K562 (cell line): ENCODE results near the gene LONRF3. TPM values are rescaled to one million over a fixed set of nuclear protein-coding genes. Genes with fewer than 3 reads are reported as not detected.
A peak's percentile ranks its signal among the peaks of the same experiment; 100 is the strongest.
"Not testable (repeated sequence)": the region's sequence is repeated elsewhere in the genome, so short reads cannot be mapped to it uniquely, and the experiment has no call there.

Experiments used
- ATAC-seq: fragments of 200-7000 bp; cut with Tn5 transposase; 3 replicates; pipeline ENCODE4 v1.9.1; 2020; ENCODE audit warnings: moderate library complexity
- BruUV-seq: library from RNA; stranded (reverse); fragments of 400-500 nt; replicated peaks from 2 replicates; lab custom pipeline; 2021; lab: Mats Ljungman, UMichigan
- CTCF ChIA-PET: fragments of 300-600 bp; formaldehyde crosslinking; extraction: SDS; loops from one replicate; lab custom pipeline; 2021; ENCODE audit warnings: low intra/inter-chr PET ratio; lab: Yijun Ruan, JAX
- POLR2A ChIA-PET: fragments of 300-600, 350-650 bp; sonication (Branson Sonifier 250); formaldehyde crosslinking; extraction: SDS; loops from one replicate; lab custom pipeline; 2021; ENCODE audit warnings: antibody characterized with exemption, inconsistent platforms; lab: Yijun Ruan, JAX
- DNase-seq, 4 experiments: peaks; one replicate each; pipeline versions ENCODE4 v3.0.0 to v3.0.0-alpha.2; 2011 to 2018; ENCODE audit warnings: low spot score in 3 of 4, mixed read lengths in 3 of 4; ENCODE audit errors: extremely low read depth in 1 of 4
- FAIRE-seq: peaks from 2 replicates; lab custom pipeline; 2011; peaks lifted over from hg19 to GRCh38; lab: Jason Lieb, UNC
- H2AFZ ChIP-seq: 2 replicates; pipeline ENCODE4 v1.6.0; 2011; ENCODE audit warnings: low read depth, low read length, control low read depth, inconsistent platforms
- H3K27ac ChIP-seq: fragments of 200-600 bp; 3 replicates; pipeline ENCODE4 v1.8.0; 2011; ENCODE audit warnings: low read depth, mild to moderate bottlenecking, control low read depth, inconsistent platforms, low read length, moderate library complexity, mixed read lengths; ENCODE audit errors: extremely low read depth
- H3K27me3 ChIP-seq, 2 experiments: fragments of 300-600 bp in 1 of 2; 2 replicates in 1 of 2; 3 replicates in 1 of 2; pipeline versions ENCODE4 v1.6.0 to v1.8.0; 2011; ENCODE audit warnings: inconsistent platforms in 2 of 2, low read length in 2 of 2, mild to moderate bottlenecking in 1 of 2, mixed read lengths in 1 of 2, moderate library complexity in 1 of 2; ENCODE audit not compliant: control insufficient read depth in 2 of 2, insufficient read depth in 2 of 2
- H3K36me3 ChIP-seq: fragments of 300-600 bp; 3 replicates; pipeline ENCODE4 v1.8.0; 2011; ENCODE audit warnings: mild to moderate bottlenecking, low read length, inconsistent platforms; ENCODE audit not compliant: control insufficient read depth, insufficient read depth
- H3K4me1 ChIP-seq, 2 experiments: fragments of 200-600 bp in 1 of 2; replicated peaks in 1 of 2; 2 replicates in 1 of 2; 3 replicates in 1 of 2; pipeline versions ENCODE4 v1.5.1 to v1.8.0; 2011; ENCODE audit warnings: inconsistent platforms in 2 of 2, low read length in 2 of 2, mild to moderate bottlenecking in 1 of 2, mixed read lengths in 1 of 2, moderate library complexity in 1 of 2; ENCODE audit not compliant: control insufficient read depth in 2 of 2, insufficient read depth in 2 of 2
- H3K4me2 ChIP-seq: 2 replicates; pipeline ENCODE4 v1.6.1; 2011; ENCODE audit warnings: low read length, control low read depth, inconsistent platforms, mixed read lengths; ENCODE audit not compliant: insufficient read depth
- H3K4me3 ChIP-seq: fragments of 200-600 bp; sonication (generic), shearing (Covaris generic); 2 replicates; pipeline ENCODE4 v1.5.1; 2016; ENCODE audit warnings: control low read depth, inconsistent platforms
- H3K79me2 ChIP-seq: fragments of 200-600 bp; 3 replicates; pipeline ENCODE4 v1.8.0; 2011; ENCODE audit warnings: low read length, inconsistent platforms; ENCODE audit not compliant: control insufficient read depth, insufficient read depth
- H3K9ac ChIP-seq, 2 experiments: 2 replicates each; pipeline versions ENCODE4 v1.6.0 to v1.6.1; 2011; ENCODE audit warnings: low read depth in 2 of 2, low read length in 2 of 2, control low read depth in 1 of 2, inconsistent platforms in 1 of 2, mild to moderate bottlenecking in 1 of 2, mixed read lengths in 1 of 2; ENCODE audit not compliant: insufficient read depth in 1 of 2
- H3K9me1 ChIP-seq: one replicate; pipeline ENCODE4 v1.6.0; 2011; ENCODE audit warnings: inconsistent platforms, mild to moderate bottlenecking, low read length, moderate library complexity; ENCODE audit not compliant: control insufficient read depth, insufficient read depth
- H3K9me3 ChIP-seq: replicated peaks from 2 replicates; pipeline ENCODE4 v1.5.1; 2011; ENCODE audit warnings: low read depth, low read length, inconsistent platforms; ENCODE audit not compliant: control insufficient read depth, insufficient read depth
- H4K20me1 ChIP-seq: replicated peaks from 2 replicates; pipeline ENCODE4 v1.6.1; 2011; ENCODE audit warnings: low read length, inconsistent platforms, mixed read lengths; ENCODE audit not compliant: control insufficient read depth, insufficient read depth
- CLOCK ChIP-seq: fragments of 250-450 bp; sonication (Bioruptor Pico); IDR thresholded peaks from 2 replicates; pipeline ENCODE4 v1.4.0; 2020; ENCODE audit warnings: mild to moderate bottlenecking, moderate library complexity, borderline replicate concordance
- E2F6 ChIP-seq, 2 experiments: IDR thresholded peaks; 2 replicates each; pipeline ENCODE4 v1.6.1; 2011; ENCODE audit warnings: borderline replicate concordance in 1 of 2, control low read depth in 1 of 2, low read depth in 1 of 2, low read length in 1 of 2, mild to moderate bottlenecking in 1 of 2, mixed read lengths in 1 of 2, moderate library complexity in 1 of 2; ENCODE audit not compliant: insufficient read depth in 1 of 2, insufficient read length in 1 of 2, poor library complexity in 1 of 2, severe bottlenecking in 1 of 2; ENCODE audit errors: extremely low read depth in 1 of 2
- GATAD2B ChIP-seq: fragments of 450-650 bp; IDR thresholded peaks from 2 replicates; pipeline ENCODE4 v1.6.1; 2017; ENCODE audit warnings: mild to moderate bottlenecking, borderline replicate concordance
- MAFG ChIP-seq: fragments of 450-650 bp; conservative IDR thresholded peaks from 2 replicates; pipeline ENCODE4 v1.6.1; 2016; ENCODE audit warnings: missing genetic modification characterization, missing compliant biosample characterization
- TRIM24 ChIP-seq, 2 experiments: fragments of 450-650 bp; IDR thresholded peaks; 2 replicates each; pipeline ENCODE4 v1.6.1; 2016
- ZNF197 ChIP-seq: fragments of 200-800 bp; sonication (Bioruptor generic); IDR thresholded peaks from 2 replicates; pipeline ENCODE4 v1.6.1; 2016; ENCODE audit warnings: low read depth, missing genetic modification characterization, missing compliant biosample characterization
- ZNF408 ChIP-seq: fragments of 250-450 bp; sonication (Bioruptor Pico); IDR thresholded peaks from 2 replicates; pipeline ENCODE4 v1.4.0; 2020; ENCODE audit warnings: low read depth, mild to moderate bottlenecking, moderate library complexity
- WGBS: fragments of 100-300 bp; shearing (Covaris generic); methylation state at CpG from one replicate; pipeline ENCODE4 v1.1.6; 2016; ENCODE audit warnings: low coverage, mixed read lengths; ENCODE audit not compliant: insufficient coverage; ENCODE audit errors: missing lambda C conversion rate; 5-methylcytosine and 5-hydroxymethylcytosine counted together
- in situ Hi-C: fragments of 300-500 bp; cut with MboI; formaldehyde crosslinking; loops from 4 replicates; pipeline ENCODE4 v1.15.0; 2018; ENCODE audit warnings: inconsistent platforms, mixed read lengths
- intact Hi-C: fragments of 100-400 bp; cut with micrococcal nuclease; formaldehyde crosslinking; loops from 2 replicates; pipeline ENCODE4 v1.14.2; 2022
- polyA plus RNA-seq, 8 experiments: library from polyadenylated mRNA; depleted of rRNA in 4 of 8; stranded (reverse) in 5 of 8; unstranded in 3 of 8; fragments of >200 nt; fragmentation: Nextera tagmentation in 2 of 8; fragmentation: Illumina TruSeq in 1 of 8; extraction: Ambion mirVana in 2 of 8; extraction: Trizol in 1 of 8; gene quantifications; 2 replicates each; pipeline versions ENCODE4 v1.2.1 to v1.2.3, GENCODE V29; 2011 to 2014; ENCODE audit warnings: inconsistent platforms in 1 of 8, missing spikeins in 1 of 8
- total RNA-seq, 7 experiments: library from RNA; depleted of rRNA in 6 of 7; stranded (reverse); fragments of >200 nt in 6 of 7; fragmentation: Illumina TruSeq in 2 of 7; extraction: Trizol in 2 of 7; gene quantifications; 2 replicates each; pipeline versions ENCODE4 v1.2.1 to v1.2.3, GENCODE V29; 2011 to 2021; ENCODE audit warnings: low replicate concordance in 1 of 7

LONRF3 gene
- total and polyA plus RNA-seq, 9 of the 15 experiments (the other 6 are each of a cell fraction or from before 2014, with no cell fraction given): 1.3 to 22.0 (median 8.7) TPM

- peak; percentile 35; the same call in 1 of the 2 replicates for TF ChIP-seq MAFG (tag)
- FAIRE-seq, CTCF ChIA-PET, H3K27ac ChIP-seq, H3K4me2 ChIP-seq, H3K9me1 ChIP-seq, intact Hi-C loops, H3K4me3 ChIP-seq, H3K27me3 ChIP-seq, H3K4me1 ChIP-seq, DNase-seq, BruUV-seq, H3K79me2 ChIP-seq, H3K9me3 ChIP-seq, H3K9ac ChIP-seq, H4K20me1 ChIP-seq, H2AFZ ChIP-seq, ATAC-seq, POLR2A ChIA-PET: not testable (repeated sequence)
- in situ Hi-C loops: loop anchor here (10.0 kb wide), 1 partner anchor 148 kb away; no protein-coding TSS in a partner anchor
- H3K36me3 ChIP-seq: peaks cover 27% of the 10 kb centered on the region; the same call in 2 of the 3 replicates
- WGBS: 52% methylated on average over 3 of the region's 4 CpGs
Measured at GRCh38 chrX:118992441-118993121, 18.2 kb downstream of the LONRF3 start.

- H2AFZ ChIP-seq: no peak overlapping the region
- BruUV-seq: no TSS peak
- no peak overlapping the region for H3K27ac ChIP-seq
- POLR2A ChIA-PET: no interaction called here
- H3K79me2 ChIP-seq: no peaks in the 10 kb centered on the region
- ATAC-seq: no peak
- H3K9me1 ChIP-seq: no peaks in the 10 kb centered on the region
- TF ChIP-seq E2F6 (IDR thresholded peaks at IDR 0.05; ENCODE audit: borderline replicate concordance in 1 of 2, extremely low read depth in 1 of 2, insufficient read depth in 1 of 2, insufficient read length in 1 of 2, low read depth in 1 of 2, low read length in 1 of 2, poor library complexity in 1 of 2, severe bottlenecking in 1 of 2) (no peak), TRIM24 (IDR thresholded peaks at IDR 0.05) (no peak), ZNF408 (no peak), CLOCK (CRISPR knock-in tag) (no peak), GATAD2B (no peak), ZNF197 (CRISPR knock-in tag) (no peak)
- TF ChIP-seq, all 486 proteins: peak for 0
- Histone ChIP-seq H3K9me3 (no peaks in the 10 kb centered on the region), H3K4me3 (no peak overlapping the region), H4K20me1 (no peaks in the 10 kb centered on the region), H3K4me2 (no peak overlapping the region), H3K36me3 (peaks cover 17% of the 10 kb centered on the region; the same call in 2 of the 3 replicates), H3K9ac (no peak overlapping the region), H3K4me1 (no peaks in the 10 kb centered on the region; a peak in 1 of 5 replicates), H3K27me3 (no peaks in the 10 kb centered on the region)
- CTCF ChIA-PET: no interaction called here
- WGBS: 19% methylated on average over 2 of the region's 3 CpGs
- no peak for FAIRE-seq
- no peak for DNase-seq
- in situ Hi-C loops: no loop called here
- intact Hi-C loops: no loop called here
Measured at GRCh38 chrX:119003462-119003861, 29.0 kb downstream of the LONRF3 start.
